Body of pancreas (tissue), 4 donors: ENCODE results near the gene GLRA3.

Experiments used
- POLR2A ChIP-seq, 3 donors: fragments of 450-650 bp; IDR thresholded peaks; one replicate each; pipeline ENCODE4 v1.6.1; 2016; ENCODE audit warnings: antibody characterized with exemption in 3 of 3, mild to moderate bottlenecking in 2 of 3
- TF ChIP-seq, protein P1 (sequence below), 7 experiments: fragments of 450-650 bp in 4 of 7; fragments of 200-600 bp in 3 of 7; sonication (generic) in 3 of 7; IDR thresholded peaks; one replicate each; pipeline ENCODE4 v1.5.1; 2016 to 2019; ENCODE audit warnings: antibody characterized with exemption in 7 of 7

DNA sequence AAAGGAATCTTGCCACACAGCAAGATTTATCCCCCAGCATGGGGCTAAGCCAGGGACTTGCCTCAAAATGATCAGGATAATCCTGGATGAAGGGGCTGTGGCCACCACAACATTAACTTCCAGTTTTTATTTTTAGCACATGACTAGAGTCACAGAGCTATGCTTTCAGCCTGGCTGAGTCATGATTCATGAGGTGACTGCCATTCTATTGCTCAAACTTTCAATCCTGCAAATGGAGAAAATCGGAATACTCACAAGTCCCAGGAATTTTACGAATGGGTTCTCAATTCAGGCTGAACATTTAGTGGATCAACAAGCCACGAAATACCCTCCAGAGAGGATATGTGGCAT is 236.1 kb downstream of the GLRA3 start:
- TF ChIP-seq, protein P1, sequence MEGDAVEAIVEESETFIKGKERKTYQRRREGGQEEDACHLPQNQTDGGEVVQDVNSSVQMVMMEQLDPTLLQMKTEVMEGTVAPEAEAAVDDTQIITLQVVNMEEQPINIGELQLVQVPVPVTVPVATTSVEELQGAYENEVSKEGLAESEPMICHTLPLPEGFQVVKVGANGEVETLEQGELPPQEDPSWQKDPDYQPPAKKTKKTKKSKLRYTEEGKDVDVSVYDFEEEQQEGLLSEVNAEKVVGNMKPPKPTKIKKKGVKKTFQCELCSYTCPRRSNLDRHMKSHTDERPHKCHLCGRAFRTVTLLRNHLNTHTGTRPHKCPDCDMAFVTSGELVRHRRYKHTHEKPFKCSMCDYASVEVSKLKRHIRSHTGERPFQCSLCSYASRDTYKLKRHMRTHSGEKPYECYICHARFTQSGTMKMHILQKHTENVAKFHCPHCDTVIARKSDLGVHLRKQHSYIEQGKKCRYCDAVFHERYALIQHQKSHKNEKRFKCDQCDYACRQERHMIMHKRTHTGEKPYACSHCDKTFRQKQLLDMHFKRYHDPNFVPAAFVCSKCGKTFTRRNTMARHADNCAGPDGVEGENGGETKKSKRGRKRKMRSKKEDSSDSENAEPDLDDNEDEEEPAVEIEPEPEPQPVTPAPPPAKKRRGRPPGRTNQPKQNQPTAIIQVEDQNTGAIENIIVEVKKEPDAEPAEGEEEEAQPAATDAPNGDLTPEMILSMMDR (IDR thresholded peaks at IDR 0.05) = no peak
- TF ChIP-seq POLR2A (IDR thresholded peaks at IDR 0.05) = no peak
